ENCODE measurements around the gene ACP5.
"Not testable (repeated sequence)": the region's sequence is repeated elsewhere in the genome, so short reads cannot be mapped to it uniquely, and the experiment has no call there.

The ACP5 gene

DNA sequence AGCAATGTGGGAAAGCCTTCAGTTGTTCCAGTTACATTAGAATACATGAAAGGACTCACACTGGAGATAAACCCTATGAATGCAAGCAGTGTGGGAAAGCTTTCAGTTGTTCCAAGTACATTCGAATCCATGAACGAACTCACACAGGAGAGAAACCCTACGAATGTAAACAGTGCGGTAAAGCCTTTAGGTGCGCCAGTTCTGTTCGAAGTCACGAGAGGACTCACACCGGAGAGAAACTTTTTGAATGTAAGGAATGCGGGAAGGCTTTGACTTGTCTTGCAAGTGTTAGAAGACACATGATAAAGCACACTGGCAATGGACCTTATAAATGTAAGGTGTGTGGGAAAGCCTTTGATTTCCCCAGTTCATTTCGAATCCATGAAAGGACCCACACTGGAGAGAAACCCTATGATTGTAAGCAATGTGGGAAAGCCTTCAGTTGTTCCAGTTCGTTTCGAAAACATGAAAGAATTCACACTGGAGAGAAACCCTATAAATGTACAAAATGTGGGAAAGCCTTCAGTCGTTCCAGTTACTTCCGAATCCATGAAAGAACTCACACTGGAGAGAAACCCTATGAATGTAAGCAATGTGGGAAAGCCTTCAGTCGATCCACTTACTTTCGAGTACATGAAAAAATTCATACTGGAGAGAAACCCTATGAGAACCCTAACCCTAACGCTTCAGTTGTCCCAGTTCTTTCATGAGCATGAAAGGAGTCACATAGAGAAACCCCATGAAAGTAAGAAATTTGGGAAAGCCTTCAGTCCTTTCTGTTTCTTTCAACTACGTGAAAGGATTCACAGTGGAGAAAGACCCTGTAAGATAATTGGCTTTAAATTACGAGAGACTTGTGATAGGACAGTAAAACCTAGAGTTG, 40.0 kb upstream of the ACP5 start:
- Histone ChIP-seq H3K4me3 (ENCODE audit: severe bottlenecking) (no peak overlapping the region), H3K27ac (ENCODE audit: poor library complexity, severe bottlenecking) (no peak overlapping the region), H3K27me3 (ENCODE audit: insufficient read depth, poor library complexity, severe bottlenecking) (no peaks in the 10 kb centered on the region), H3K4me1 (ENCODE audit: insufficient read depth, poor library complexity, severe bottlenecking) (no peaks in the 10 kb centered on the region), H3K36me3 (ENCODE audit: low read depth) (peaks cover 71% of the 10 kb centered on the region), H3K9me3 (ENCODE audit: severe bottlenecking) (no peaks in the 10 kb centered on the region)
- TF ChIP-seq, protein P1, sequence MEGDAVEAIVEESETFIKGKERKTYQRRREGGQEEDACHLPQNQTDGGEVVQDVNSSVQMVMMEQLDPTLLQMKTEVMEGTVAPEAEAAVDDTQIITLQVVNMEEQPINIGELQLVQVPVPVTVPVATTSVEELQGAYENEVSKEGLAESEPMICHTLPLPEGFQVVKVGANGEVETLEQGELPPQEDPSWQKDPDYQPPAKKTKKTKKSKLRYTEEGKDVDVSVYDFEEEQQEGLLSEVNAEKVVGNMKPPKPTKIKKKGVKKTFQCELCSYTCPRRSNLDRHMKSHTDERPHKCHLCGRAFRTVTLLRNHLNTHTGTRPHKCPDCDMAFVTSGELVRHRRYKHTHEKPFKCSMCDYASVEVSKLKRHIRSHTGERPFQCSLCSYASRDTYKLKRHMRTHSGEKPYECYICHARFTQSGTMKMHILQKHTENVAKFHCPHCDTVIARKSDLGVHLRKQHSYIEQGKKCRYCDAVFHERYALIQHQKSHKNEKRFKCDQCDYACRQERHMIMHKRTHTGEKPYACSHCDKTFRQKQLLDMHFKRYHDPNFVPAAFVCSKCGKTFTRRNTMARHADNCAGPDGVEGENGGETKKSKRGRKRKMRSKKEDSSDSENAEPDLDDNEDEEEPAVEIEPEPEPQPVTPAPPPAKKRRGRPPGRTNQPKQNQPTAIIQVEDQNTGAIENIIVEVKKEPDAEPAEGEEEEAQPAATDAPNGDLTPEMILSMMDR (IDR thresholded peaks at IDR 0.05; ENCODE audit: poor library complexity, severe bottlenecking): no peak
- DNase-seq (ENCODE audit: low spot score): no peak
- ATAC-seq (ENCODE audit: low read depth): no peak

DNA sequence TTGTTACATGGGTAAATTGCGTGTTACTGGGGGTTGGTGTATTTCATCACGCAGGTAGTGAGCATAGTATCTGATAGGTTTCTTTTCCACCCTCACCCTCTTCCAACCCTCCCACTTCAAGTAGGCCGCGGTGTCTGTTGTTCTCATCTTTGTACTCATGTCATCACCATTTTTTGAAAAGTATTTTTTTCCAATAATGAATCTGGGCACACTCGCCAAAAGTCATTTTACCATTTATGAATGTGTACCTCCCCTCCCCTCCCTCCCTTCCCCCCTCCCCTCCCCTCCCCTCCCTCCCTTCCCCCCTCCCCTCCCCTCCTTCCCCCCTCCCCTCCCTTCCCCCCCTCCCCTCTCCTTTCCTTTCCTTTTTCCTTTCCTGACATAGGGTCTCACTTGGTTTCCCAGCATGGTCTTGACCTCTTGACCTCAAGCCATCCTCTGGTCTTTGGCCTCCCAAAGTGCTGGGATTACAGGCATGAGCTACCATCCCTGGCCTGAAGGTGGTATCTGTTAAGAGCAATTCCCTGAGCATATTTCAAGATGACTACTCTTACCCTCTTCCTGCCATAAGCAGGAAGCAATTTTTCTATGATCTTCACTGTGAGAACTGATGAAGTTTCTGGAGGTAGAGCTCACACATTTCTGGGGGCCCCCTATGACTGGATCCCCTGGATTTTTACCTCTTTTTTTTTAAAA, 35.5 kb upstream of the ACP5 start:
- Histone ChIP-seq H3K27me3 (ENCODE audit: insufficient read depth, poor library complexity, severe bottlenecking) (no peaks in the 10 kb centered on the region), H3K4me1 (ENCODE audit: insufficient read depth, poor library complexity, severe bottlenecking) (no peaks in the 10 kb centered on the region), H3K9me3 (ENCODE audit: severe bottlenecking) (no peaks in the 10 kb centered on the region), H3K27ac (ENCODE audit: poor library complexity, severe bottlenecking) (no peak overlapping the region), H3K36me3 (ENCODE audit: low read depth) (peaks cover 48% of the 10 kb centered on the region), H3K4me3 (ENCODE audit: severe bottlenecking) (no peak overlapping the region)
- DNase-seq (ENCODE audit: low spot score) (no peak), ATAC-seq (ENCODE audit: low read depth) (no peak)
- TF ChIP-seq, protein P1 (IDR thresholded peaks at IDR 0.05; ENCODE audit: poor library complexity, severe bottlenecking): no peak

DNA sequence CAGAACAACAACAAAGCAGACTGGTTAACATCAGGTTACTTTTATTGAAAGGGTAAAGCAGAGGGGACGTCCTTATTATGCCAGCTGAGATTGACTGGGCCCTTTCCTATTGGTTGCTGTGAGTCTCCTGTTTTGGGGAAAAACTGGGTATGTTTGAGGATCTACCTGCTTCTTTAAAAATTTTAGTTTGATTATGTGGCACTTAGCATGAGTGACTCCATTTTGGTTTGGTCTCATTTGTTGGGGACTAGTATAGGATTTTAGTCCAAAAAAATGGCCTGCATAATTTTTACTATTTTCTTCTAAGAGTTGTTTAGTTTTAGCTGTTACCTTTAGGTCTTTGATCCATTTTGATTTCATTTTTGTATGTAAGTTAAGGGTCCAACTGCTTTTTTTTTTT, 34.3 kb upstream of the ACP5 start:
- no peaks in the 10 kb centered on the region for H3K4me1 ChIP-seq (ENCODE audit: insufficient read depth, poor library complexity, severe bottlenecking)
- no peak for ATAC-seq (ENCODE audit: low read depth)
- no peak overlapping the region for H3K4me3 ChIP-seq (ENCODE audit: severe bottlenecking)
- no peaks in the 10 kb centered on the region for H3K9me3 ChIP-seq (ENCODE audit: severe bottlenecking)
- no peaks in the 10 kb centered on the region for H3K27me3 ChIP-seq (ENCODE audit: insufficient read depth, poor library complexity, severe bottlenecking)
- H3K27ac ChIP-seq (ENCODE audit: poor library complexity, severe bottlenecking): no peak overlapping the region
- H3K36me3 ChIP-seq (ENCODE audit: low read depth): peaks cover 44% of the 10 kb centered on the region
- no peak for DNase-seq (ENCODE audit: low spot score)
- TF ChIP-seq, protein P1 (IDR thresholded peaks at IDR 0.05; ENCODE audit: poor library complexity, severe bottlenecking): no peak

DNA sequence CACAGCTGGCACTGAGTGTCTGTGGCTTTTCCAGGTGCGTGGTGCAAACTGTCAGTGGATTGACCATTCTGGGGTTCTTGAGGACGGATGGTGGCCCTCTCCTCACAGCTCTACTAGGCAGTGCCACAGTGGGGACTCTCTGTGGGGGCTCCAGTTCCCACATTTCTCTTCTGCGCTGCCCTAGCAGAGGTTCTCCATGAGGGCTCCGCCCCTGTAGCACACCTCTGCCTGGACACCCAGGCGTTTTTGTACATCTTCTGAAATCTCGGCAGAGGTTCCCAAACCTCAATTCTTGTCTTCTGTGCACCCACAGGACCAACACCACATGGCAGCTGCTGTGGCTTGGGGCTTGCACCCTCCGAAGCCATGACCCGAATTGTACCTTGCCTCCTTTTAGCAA, 29.0 kb upstream of the ACP5 start:
- no peaks in the 10 kb centered on the region for H3K9me3 ChIP-seq (ENCODE audit: severe bottlenecking)
- TF ChIP-seq, protein P1 (IDR thresholded peaks at IDR 0.05; ENCODE audit: poor library complexity, severe bottlenecking): no peak
- no peak overlapping the region for H3K27ac ChIP-seq (ENCODE audit: poor library complexity, severe bottlenecking)
- no peaks in the 10 kb centered on the region for H3K27me3 ChIP-seq (ENCODE audit: insufficient read depth, poor library complexity, severe bottlenecking)
- no peaks in the 10 kb centered on the region for H3K4me1 ChIP-seq (ENCODE audit: insufficient read depth, poor library complexity, severe bottlenecking)
- peaks cover 45% of the 10 kb centered on the region for H3K36me3 ChIP-seq (ENCODE audit: low read depth)
- ATAC-seq (ENCODE audit: low read depth) (no peak), DNase-seq (ENCODE audit: low spot score) (no peak)
- no peak overlapping the region for H3K4me3 ChIP-seq (ENCODE audit: severe bottlenecking)

DNA sequence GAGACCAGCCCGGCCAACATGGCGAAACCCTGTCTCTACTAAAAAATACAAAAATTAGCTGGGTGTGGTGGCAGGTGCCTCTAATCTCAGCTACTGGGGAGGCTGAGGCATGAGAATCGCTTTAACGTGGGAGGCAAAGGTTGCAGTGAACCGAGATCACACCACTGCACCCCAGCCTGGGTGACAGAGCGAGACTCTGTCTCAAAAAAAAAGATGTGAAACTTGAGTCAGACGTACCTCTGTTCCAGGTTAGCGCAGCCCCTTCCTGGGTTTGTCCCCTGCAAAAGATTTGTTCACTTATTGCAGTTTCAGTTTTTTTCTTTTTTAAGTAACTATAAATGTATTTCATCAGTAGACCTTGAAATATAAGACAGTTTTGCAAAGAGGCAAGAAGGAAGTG, 22.3 kb upstream of the ACP5 start:
- H3K9me3 ChIP-seq (ENCODE audit: severe bottlenecking); H3K27ac ChIP-seq (ENCODE audit: poor library complexity, severe bottlenecking); H3K4me1 ChIP-seq (ENCODE audit: insufficient read depth, poor library complexity, severe bottlenecking); ATAC-seq (ENCODE audit: low read depth); DNase-seq (ENCODE audit: low spot score); H3K4me3 ChIP-seq (ENCODE audit: severe bottlenecking); H3K27me3 ChIP-seq (ENCODE audit: insufficient read depth, poor library complexity, severe bottlenecking): not testable (repeated sequence)
- peaks cover 50% of the 10 kb centered on the region for H3K36me3 ChIP-seq (ENCODE audit: low read depth)

Data from RWPE2 (cell line).